Esophagus muscularis mucosa (tissue), 4 donors: ENCODE results near the gene CHAD.

Experiments
- CTCF ChIP-seq, 3 experiments: fragments of 200-600 bp in 2 of 3; fragments of 450-650 bp in 1 of 3; sonication (generic) in 2 of 3; IDR thresholded peaks; one replicate each; pipeline ENCODE4 v1.5.1; 2017 to 2019; ENCODE audit warnings: antibody characterized with exemption in 3 of 3, mild to moderate bottlenecking in 2 of 3, moderate library complexity in 1 of 3
- EP300 ChIP-seq: sonication (generic); formaldehyde crosslinking; IDR thresholded peaks from one replicate; pipeline ENCODE4 v1.6.1; 2017; ENCODE audit warnings: antibody characterized with exemption
- POLR2AphosphoS5 ChIP-seq, 2 donors: sonication (generic); formaldehyde crosslinking; IDR thresholded peaks; one replicate each; pipeline ENCODE4 v1.6.1; 2017; ENCODE audit warnings: antibody characterized with exemption in 2 of 2

GRCh38 chr17:50462446-50462845, 6.2 kb downstream of the CHAD start:
- TF ChIP-seq POLR2AphosphoS5 (IDR thresholded peaks at IDR 0.05) (no peak), EP300 (no peak), CTCF (IDR thresholded peaks at IDR 0.05) (no peak)
